ENCODE results near the gene THEM4.

The THEM4 gene

DNA sequence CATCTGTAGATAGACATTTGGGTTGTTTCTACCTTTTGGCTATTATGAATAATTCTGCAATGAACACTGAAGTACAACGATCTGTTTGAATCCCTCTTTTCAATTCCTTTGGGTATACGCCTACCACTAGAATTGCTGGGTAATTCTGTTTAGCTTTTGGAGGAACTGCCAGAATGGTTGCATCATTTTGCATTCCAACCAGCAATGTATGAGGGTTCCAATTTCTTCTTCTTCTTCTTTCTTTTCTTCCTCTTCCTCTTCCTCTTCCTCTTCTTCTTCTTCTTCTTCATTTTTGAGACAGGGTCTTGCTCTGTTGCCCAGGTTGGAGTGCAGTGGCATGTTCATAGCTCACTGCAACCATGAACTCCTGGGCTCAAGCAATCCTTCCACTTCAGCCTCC is 42.0 kb downstream of the THEM4 start:
- in situ Hi-C loops (cut with MboI; ENCODE audit: low pct_unique_long_range_greater_than_20kb, low sequenced_read_pairs, unreplicated experiment): no loop called here
- TF ChIP-seq, protein P1, sequence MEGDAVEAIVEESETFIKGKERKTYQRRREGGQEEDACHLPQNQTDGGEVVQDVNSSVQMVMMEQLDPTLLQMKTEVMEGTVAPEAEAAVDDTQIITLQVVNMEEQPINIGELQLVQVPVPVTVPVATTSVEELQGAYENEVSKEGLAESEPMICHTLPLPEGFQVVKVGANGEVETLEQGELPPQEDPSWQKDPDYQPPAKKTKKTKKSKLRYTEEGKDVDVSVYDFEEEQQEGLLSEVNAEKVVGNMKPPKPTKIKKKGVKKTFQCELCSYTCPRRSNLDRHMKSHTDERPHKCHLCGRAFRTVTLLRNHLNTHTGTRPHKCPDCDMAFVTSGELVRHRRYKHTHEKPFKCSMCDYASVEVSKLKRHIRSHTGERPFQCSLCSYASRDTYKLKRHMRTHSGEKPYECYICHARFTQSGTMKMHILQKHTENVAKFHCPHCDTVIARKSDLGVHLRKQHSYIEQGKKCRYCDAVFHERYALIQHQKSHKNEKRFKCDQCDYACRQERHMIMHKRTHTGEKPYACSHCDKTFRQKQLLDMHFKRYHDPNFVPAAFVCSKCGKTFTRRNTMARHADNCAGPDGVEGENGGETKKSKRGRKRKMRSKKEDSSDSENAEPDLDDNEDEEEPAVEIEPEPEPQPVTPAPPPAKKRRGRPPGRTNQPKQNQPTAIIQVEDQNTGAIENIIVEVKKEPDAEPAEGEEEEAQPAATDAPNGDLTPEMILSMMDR (IDR thresholded peaks at IDR 0.05; ENCODE audit: extremely low read depth, insufficient read depth, missing control alignments): no peak
- DNase-seq (ENCODE audit: low spot score): no peak

DNA sequence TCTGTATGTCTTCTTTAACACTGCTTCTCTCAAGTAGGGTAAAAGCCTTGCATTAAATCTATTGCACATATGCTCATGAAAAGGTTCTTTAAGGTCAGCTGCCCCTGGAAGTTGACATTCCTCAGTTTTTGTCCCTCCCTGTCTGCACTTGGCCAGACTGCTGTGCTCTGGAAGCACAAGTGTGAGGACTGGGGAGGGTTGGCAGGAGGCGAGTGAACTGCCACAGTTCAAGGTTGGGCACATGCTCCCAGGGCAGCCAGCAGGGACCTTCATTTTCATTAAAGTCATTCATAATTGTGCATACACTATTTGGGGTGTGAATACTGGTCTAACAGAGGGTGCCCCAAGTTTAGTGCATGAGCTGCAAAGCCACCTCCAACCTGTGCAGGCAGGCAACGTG is 44.9 kb downstream of the THEM4 start:
- in situ Hi-C loops (cut with MboI; ENCODE audit: low pct_unique_long_range_greater_than_20kb, low sequenced_read_pairs, unreplicated experiment): no loop called here

DNA sequence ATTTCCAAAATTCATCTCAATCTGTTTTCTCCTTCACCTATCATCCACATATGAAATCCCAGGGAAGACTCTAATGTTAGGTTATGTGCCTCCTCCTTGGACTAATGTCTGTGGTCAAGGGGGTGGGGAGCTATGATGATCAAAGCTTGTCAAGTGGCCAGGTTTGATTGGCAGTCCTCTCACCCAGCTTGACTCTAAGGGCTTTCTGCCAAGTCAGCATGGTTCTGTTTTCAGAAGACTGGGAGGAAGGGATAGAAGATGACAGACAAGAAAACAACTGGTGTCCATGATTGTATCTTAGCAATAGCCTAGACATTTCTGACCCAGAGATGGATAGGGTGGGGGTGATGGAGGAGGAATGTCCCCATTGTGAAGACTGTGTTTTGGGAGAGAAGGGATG is 46.7 kb downstream of the THEM4 start:
- no peak for DNase-seq (ENCODE audit: low spot score)
- in situ Hi-C loops (cut with MboI; ENCODE audit: low pct_unique_long_range_greater_than_20kb, low sequenced_read_pairs, unreplicated experiment): no loop called here
- TF ChIP-seq, protein P1 (IDR thresholded peaks at IDR 0.05; ENCODE audit: extremely low read depth, insufficient read depth, missing control alignments): no peak

More for the DNA sequence above, 44.9 kb downstream of the THEM4 start:
- no peak for DNase-seq (ENCODE audit: low spot score)
- TF ChIP-seq, protein P1 (IDR thresholded peaks at IDR 0.05; ENCODE audit: extremely low read depth, insufficient read depth, missing control alignments): no peak

DNA sequence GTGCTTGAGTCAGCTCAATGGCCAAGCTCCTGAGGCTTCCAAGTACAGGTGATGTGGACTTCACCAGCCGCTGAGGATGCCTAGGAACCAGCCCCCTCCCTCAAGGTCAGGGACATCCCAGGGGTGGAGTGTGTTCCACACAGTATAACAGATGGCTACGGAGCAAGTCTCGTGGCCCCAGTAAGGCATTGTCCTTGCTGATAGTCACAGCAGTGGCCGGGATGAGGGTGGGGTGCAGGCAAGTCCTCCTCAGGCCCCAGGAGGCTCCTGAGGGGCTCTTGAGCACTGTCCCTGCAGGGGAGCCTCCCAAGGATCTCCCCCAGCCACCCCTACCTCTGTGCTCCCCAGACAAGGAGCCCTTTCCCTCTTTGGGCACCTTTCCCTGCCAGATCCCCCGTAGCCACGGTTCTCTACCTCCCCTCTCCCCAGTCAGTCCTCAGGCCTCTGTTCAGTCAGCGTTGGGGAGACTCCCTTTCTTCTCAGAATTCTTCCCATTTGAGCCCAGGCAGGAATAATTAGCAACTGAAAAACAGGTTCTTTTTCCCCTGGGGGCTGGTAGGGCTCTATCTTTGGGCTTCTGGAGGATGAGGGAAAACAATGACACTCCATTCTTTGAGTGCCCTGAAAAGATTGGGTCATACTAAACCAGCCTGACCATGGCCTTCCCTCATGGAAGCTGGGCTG is 48.7 kb downstream of the THEM4 start:
- TF ChIP-seq, protein P1 (IDR thresholded peaks at IDR 0.05; ENCODE audit: extremely low read depth, insufficient read depth, missing control alignments): no peak
- DNase-seq (ENCODE audit: low spot score): no peak
- in situ Hi-C loops (cut with MboI; ENCODE audit: low pct_unique_long_range_greater_than_20kb, low sequenced_read_pairs, unreplicated experiment): no loop called here

DNA sequence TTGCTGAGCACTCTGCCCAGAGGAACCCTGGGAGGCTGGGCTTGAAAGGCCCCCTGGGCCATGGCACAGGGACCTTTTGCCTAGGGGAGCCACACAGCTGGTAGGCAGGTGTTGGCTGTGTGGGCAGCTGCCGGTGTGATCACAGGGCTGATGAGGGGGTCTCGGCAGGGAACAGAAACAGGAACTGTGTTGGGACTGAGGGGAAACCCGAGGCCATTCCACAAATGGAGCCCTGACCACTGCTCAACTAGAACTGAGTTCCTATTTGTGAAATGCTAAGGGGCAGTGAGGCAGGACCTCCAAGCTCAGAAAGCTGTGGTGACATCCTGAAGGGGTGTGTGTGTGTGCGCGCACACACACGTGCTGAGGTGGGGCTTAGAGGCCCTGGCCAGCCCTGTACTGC is 49.4 kb downstream of the THEM4 start:
- in situ Hi-C loops (cut with MboI; ENCODE audit: low pct_unique_long_range_greater_than_20kb, low sequenced_read_pairs, unreplicated experiment): no loop called here
- DNase-seq (ENCODE audit: low spot score): no peak
- TF ChIP-seq, protein P1 (IDR thresholded peaks at IDR 0.05; ENCODE audit: extremely low read depth, insufficient read depth, missing control alignments): no peak

DNA sequence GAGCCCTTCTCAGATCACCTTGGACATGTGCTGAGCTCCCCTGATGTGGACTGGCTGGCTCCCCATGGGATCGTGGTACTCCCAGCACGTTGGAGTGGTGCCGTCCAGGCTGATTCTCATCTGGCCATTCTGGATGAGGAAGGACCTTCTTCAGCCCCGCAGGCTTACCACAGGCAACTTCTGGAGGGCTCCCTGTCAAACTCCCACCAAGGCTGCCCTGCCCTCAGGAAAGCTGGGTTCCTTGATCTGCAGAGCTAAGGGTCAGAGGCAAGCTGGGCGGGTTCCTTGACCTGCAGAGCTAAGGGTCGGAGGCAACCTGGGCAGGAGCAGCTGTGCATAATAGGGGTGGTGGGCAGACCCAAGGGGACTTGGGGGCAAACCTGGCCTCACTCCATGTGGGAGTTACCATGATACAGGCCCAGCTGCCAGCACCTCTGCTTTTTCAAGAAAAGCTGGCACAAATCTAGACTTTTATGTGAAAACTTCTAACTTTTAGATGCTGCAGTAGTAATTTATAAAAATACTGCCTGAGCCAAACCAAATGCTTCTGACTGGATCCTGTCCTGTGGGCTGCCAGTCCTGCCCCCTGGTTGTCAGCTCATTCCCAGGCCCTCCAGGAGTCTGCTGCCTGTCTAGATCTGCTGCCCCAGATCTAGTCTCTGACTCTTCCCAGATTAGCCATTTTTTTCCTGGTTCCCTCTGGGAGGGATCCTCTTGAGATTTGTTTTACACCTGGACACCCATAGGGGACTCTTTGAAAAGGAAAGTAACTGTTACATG is 50.2 kb downstream of the THEM4 start:
- TF ChIP-seq, protein P1 (IDR thresholded peaks at IDR 0.05; ENCODE audit: extremely low read depth, insufficient read depth, missing control alignments): no peak
- in situ Hi-C loops (cut with MboI; ENCODE audit: low pct_unique_long_range_greater_than_20kb, low sequenced_read_pairs, unreplicated experiment): no loop called here
- DNase-seq (ENCODE audit: low spot score): no peak
